IPS DF 6.9 (cell line): ENCODE measurements around the gene EWSR1.

Source experiments
- DNase-seq: peaks from one replicate; pipeline ENCODE4 v3.0.0-alpha.2; 2013; ENCODE audit warnings: low read depth, low spot score
- H3K27ac ChIP-seq: one replicate; pipeline ENCODE4 v1.5.1; 2013; ENCODE audit warnings: low read length, control low read depth
- H3K27me3 ChIP-seq: 2 replicates; pipeline ENCODE4 v1.6.1; 2013; ENCODE audit warnings: mild to moderate bottlenecking, low read length; ENCODE audit not compliant: control insufficient read depth, insufficient read depth
- H3K36me3 ChIP-seq: 2 replicates; pipeline ENCODE4 v1.6.1; 2013; ENCODE audit warnings: low read length; ENCODE audit not compliant: control insufficient read depth, insufficient read depth
- H3K4me1 ChIP-seq: 2 replicates; pipeline ENCODE4 v1.6.1; 2013; ENCODE audit warnings: low read length; ENCODE audit not compliant: control insufficient read depth, insufficient read depth
- H3K4me3 ChIP-seq: 2 replicates; pipeline ENCODE4 v1.5.1; 2013; ENCODE audit warnings: mild to moderate bottlenecking, low read length
- H3K9me3 ChIP-seq: 2 replicates; pipeline ENCODE4 v1.6.1; 2013; ENCODE audit warnings: low read length, inconsistent platforms; ENCODE audit not compliant: control insufficient read depth, insufficient read depth
- WGBS: extraction: QIAGEN DNeasy Blood & Tissue Kit; methylation state at CpG from one replicate; pipeline ENCODE4 v1.1.7; 2013; ENCODE audit warnings: mixed read lengths, missing lambda C conversion rate; ENCODE audit not compliant: insufficient read length, insufficient coverage; 5-methylcytosine and 5-hydroxymethylcytosine counted together

EWSR1 gene

GRCh38 chr22:29270475-29271271, 2.6 kb downstream of the EWSR1 start:
- Histone ChIP-seq H3K27me3 (no peaks in the 10 kb centered on the region), H3K4me1 (no peaks in the 10 kb centered on the region), H3K9me3 (no peaks in the 10 kb centered on the region), H3K27ac (no peak overlapping the region), H3K36me3 (peaks cover 15% of the 10 kb centered on the region; the same call in 1 of the 2 replicates), H3K4me3 (no peak overlapping the region)
- WGBS: no CpG with 5 or more reads among the region's 9 CpGs
- DNase-seq: no peak

- Histone ChIP-seq H3K27me3 (no peaks in the 10 kb centered on the region), H3K4me1 (no peaks in the 10 kb centered on the region), H3K27ac (no peak overlapping the region), H3K9me3 (no peaks in the 10 kb centered on the region), H3K4me3 (no peak overlapping the region), H3K36me3 (peaks cover 20% of the 10 kb centered on the region; the same call in 1 of the 2 replicates)
- WGBS: no CpG with 5 or more reads among the region's 2 CpGs
- no peak for DNase-seq
Measured at GRCh38 chr22:29272624-29273023, 4.6 kb downstream of the EWSR1 start.

- H3K4me3 ChIP-seq: no peak overlapping the region
- no peak for DNase-seq
- H3K4me1 ChIP-seq: no peaks in the 10 kb centered on the region
- H3K36me3 ChIP-seq: peaks cover 38% of the 10 kb centered on the region; the same call in 1 of the 2 replicates
- no peaks in the 10 kb centered on the region for H3K27me3 ChIP-seq
- H3K27ac ChIP-seq: no peak overlapping the region
- WGBS: no CpG with 5 or more reads among the region's 3 CpGs
- H3K9me3 ChIP-seq: no peaks in the 10 kb centered on the region
Measured at GRCh38 chr22:29275167-29275566, 7.1 kb downstream of the EWSR1 start.

- no peak overlapping the region for H3K27ac ChIP-seq
- H3K4me1 ChIP-seq: no peaks in the 10 kb centered on the region
- no peak overlapping the region for H3K4me3 ChIP-seq
- WGBS: 100% methylated on average over 3 of the region's 3 CpGs
- no peaks in the 10 kb centered on the region for H3K27me3 ChIP-seq
- no peaks in the 10 kb centered on the region for H3K9me3 ChIP-seq
- DNase-seq: no peak
- peaks cover 38% of the 10 kb centered on the region; the same call in 1 of the 2 replicates for H3K36me3 ChIP-seq
Measured at GRCh38 chr22:29275819-29276565, 7.9 kb downstream of the EWSR1 start.

- Histone ChIP-seq H3K4me1 (no peaks in the 10 kb centered on the region), H3K27me3 (no peaks in the 10 kb centered on the region), H3K9me3 (no peaks in the 10 kb centered on the region), H3K4me3 (no peak overlapping the region), H3K27ac (no peak overlapping the region), H3K36me3 (peaks cover 41% of the 10 kb centered on the region; the same call in 1 of the 2 replicates)
- DNase-seq: no peak
- no CpG with 5 or more reads among the region's 1 CpG for WGBS
Measured at GRCh38 chr22:29277927-29278326, 9.9 kb downstream of the EWSR1 start.

- Histone ChIP-seq H3K27me3 (no peaks in the 10 kb centered on the region), H3K4me1 (no peaks in the 10 kb centered on the region), H3K27ac (no peak overlapping the region), H3K9me3 (no peaks in the 10 kb centered on the region), H3K36me3 (peaks cover 41% of the 10 kb centered on the region), H3K4me3 (no peak overlapping the region)
- WGBS: no CpG with 5 or more reads among the region's 3 CpGs
- no peak for DNase-seq
Measured at GRCh38 chr22:29284196-29284595, 16.1 kb downstream of the EWSR1 start.

GRCh38 chr22:29288837-29289236, 20.8 kb downstream of the EWSR1 start:
- no peak overlapping the region for H3K27ac ChIP-seq
- no peaks in the 10 kb centered on the region for H3K9me3 ChIP-seq
- H3K4me3 ChIP-seq: no peak overlapping the region
- no peaks in the 10 kb centered on the region for H3K4me1 ChIP-seq
- WGBS: no CpG with 5 or more reads among the region's 2 CpGs
- no peaks in the 10 kb centered on the region for H3K27me3 ChIP-seq
- H3K36me3 ChIP-seq: peaks cover 47% of the 10 kb centered on the region
- DNase-seq: no peak

GRCh38 chr22:29290061-29290460, 22.0 kb downstream of the EWSR1 start:
- no CpG with 5 or more reads among the region's 5 CpGs for WGBS
- Histone ChIP-seq H3K4me3 (no peak overlapping the region), H3K27ac (no peak overlapping the region), H3K4me1 (no peaks in the 10 kb centered on the region), H3K27me3 (no peaks in the 10 kb centered on the region), H3K36me3 (peaks cover 38% of the 10 kb centered on the region), H3K9me3 (no peaks in the 10 kb centered on the region)
- DNase-seq: no peak

GRCh38 chr22:29291215-29291614, 23.1 kb downstream of the EWSR1 start:
- Histone ChIP-seq H3K27ac (no peak overlapping the region), H3K4me3 (no peak overlapping the region), H3K36me3 (peaks cover 42% of the 10 kb centered on the region), H3K4me1 (no peaks in the 10 kb centered on the region), H3K9me3 (no peaks in the 10 kb centered on the region), H3K27me3 (no peaks in the 10 kb centered on the region)
- DNase-seq: no peak
- WGBS: no CpG with 5 or more reads among the region's 7 CpGs

GRCh38 chr22:29292379-29292778, 24.3 kb downstream of the EWSR1 start:
- H3K9me3 ChIP-seq: no peaks in the 10 kb centered on the region
- H3K4me3 ChIP-seq: no peak overlapping the region
- DNase-seq: no peak
- H3K27me3 ChIP-seq: no peaks in the 10 kb centered on the region
- no peaks in the 10 kb centered on the region for H3K4me1 ChIP-seq
- peaks cover 46% of the 10 kb centered on the region for H3K36me3 ChIP-seq
- no peak overlapping the region for H3K27ac ChIP-seq
